ENCODE measurements around the gene ZNF385C. TPM values are rescaled to one million over a fixed set of nuclear protein-coding genes. Genes with fewer than 3 reads are reported as not detected.

The ZNF385C gene
- polyA plus RNA-seq, 1 donor (not counting 4 experiments of a cell fraction or from before 2014, with no cell fraction given): 0.09 TPM

DNA sequence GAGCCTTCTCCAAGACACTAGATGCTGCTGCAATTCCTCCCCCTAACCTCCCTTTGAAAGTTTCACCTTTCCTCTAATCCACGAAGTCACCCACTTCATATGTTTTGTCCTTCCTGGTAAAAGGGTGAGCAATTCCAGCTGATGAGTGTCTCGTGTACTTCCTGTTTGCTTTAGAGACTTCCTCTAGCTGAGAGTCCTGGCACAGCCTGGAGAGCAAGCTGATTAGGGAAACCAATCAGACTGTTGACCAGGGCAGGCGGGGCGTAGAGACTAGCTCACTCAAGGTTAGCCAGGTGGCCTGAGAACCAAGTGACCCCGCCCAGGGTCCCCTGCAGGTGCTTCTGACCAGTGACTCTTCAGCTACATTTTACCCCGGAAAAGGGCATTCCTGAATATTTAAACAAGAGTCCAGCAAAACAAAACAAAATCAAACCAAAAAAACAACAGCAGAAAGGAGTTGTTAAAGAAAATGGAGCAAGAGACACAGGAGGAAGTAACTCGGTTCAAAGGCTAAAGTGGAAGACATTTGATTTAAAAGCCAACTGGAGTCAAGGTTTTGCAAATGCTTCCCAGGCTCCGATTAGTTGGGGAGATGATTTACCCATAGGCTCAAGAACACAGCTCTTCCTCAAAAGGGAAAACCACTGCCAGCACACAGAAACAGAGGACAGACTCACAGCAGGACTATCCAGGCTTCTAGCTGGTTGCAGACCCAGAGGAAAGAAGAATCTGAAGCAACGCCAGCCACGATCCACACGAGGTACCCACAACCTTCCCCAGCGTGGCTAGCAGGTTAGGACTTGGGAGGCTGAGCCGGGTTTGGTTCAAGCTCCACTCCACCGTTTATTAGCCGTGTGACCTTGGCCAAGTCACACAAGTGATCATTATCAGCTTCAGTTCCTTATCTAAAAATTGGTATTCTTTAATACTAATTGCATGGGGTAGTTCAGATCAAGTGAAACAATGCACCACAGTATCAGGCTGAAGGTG, 37.7 kb upstream of the ZNF385C start:
- Histone ChIP-seq H4K20me1 (ENCODE audit: control insufficient read depth, extremely low read depth, insufficient read depth, low read length) (peaks cover 26% of the 10 kb centered on the region), H3K9ac (ENCODE audit: control insufficient read depth, extremely low read depth, insufficient read depth, low read length) (no peak overlapping the region), H3K4me2 (ENCODE audit: control insufficient read depth, extremely low read depth, insufficient read depth, low read depth, low read length) (no peak overlapping the region), H3K4me1 (ENCODE audit: control insufficient read depth, extremely low read depth, insufficient read depth, low read length) (peaks cover 21% of the 10 kb centered on the region), H3K36me3 (ENCODE audit: control insufficient read depth in 2 of 2, extremely low read depth in 1 of 2, insufficient read depth in 2 of 2, low read length in 2 of 2) (peaks cover 16 to 30% of the 10 kb centered on the region in 2 experiments), H3K27ac (ENCODE audit: control insufficient read depth, insufficient read depth, low read length) (peak overlapping the region; percentile 24), H3K79me2 (ENCODE audit: control insufficient read depth, insufficient read depth, low read length) (peaks cover 87% of the 10 kb centered on the region), H3K27me3 (ENCODE audit: control insufficient read depth, extremely low read depth, insufficient read depth, low read length) (no peaks in the 10 kb centered on the region), H2AFZ (ENCODE audit: control insufficient read depth, low read length) (no peak overlapping the region), H3K9me3 (ENCODE audit: control insufficient read depth, low read depth, low read length) (no peaks in the 10 kb centered on the region), H3K4me3 (ENCODE audit: control insufficient read depth in 2 of 3, extremely low read depth in 1 of 3, insufficient read depth in 2 of 3, low read depth in 1 of 3, low read length in 3 of 3) (no peak overlapping the region), H3K9me1 (ENCODE audit: control insufficient read depth, extremely low read depth, insufficient read depth, low read length) (peaks cover 4% of the 10 kb centered on the region)
- TF ChIP-seq EZH2 (IDR thresholded peaks at IDR 0.05; ENCODE audit: low read length): no peak
- TF ChIP-seq, protein P1, sequence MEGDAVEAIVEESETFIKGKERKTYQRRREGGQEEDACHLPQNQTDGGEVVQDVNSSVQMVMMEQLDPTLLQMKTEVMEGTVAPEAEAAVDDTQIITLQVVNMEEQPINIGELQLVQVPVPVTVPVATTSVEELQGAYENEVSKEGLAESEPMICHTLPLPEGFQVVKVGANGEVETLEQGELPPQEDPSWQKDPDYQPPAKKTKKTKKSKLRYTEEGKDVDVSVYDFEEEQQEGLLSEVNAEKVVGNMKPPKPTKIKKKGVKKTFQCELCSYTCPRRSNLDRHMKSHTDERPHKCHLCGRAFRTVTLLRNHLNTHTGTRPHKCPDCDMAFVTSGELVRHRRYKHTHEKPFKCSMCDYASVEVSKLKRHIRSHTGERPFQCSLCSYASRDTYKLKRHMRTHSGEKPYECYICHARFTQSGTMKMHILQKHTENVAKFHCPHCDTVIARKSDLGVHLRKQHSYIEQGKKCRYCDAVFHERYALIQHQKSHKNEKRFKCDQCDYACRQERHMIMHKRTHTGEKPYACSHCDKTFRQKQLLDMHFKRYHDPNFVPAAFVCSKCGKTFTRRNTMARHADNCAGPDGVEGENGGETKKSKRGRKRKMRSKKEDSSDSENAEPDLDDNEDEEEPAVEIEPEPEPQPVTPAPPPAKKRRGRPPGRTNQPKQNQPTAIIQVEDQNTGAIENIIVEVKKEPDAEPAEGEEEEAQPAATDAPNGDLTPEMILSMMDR (optimal IDR thresholded peaks at IDR 0.05 in 1 of 3, IDR thresholded peaks at IDR 0.05 in 1 of 3, conservative IDR thresholded peaks at IDR 0.05 in 1 of 3; ENCODE audit: extremely low read depth in 1 of 3, insufficient read depth in 2 of 3, low read length in 3 of 3): no peak
- FAIRE-seq (peak; percentile 67), DNase-seq (ENCODE audit: low read depth, low spot score) (no peak)
- dilution Hi-C loops (cut with MboI; ENCODE audit: extremely low pct_ligation_motif_present, low sequenced_read_pairs): no loop called here

DNA sequence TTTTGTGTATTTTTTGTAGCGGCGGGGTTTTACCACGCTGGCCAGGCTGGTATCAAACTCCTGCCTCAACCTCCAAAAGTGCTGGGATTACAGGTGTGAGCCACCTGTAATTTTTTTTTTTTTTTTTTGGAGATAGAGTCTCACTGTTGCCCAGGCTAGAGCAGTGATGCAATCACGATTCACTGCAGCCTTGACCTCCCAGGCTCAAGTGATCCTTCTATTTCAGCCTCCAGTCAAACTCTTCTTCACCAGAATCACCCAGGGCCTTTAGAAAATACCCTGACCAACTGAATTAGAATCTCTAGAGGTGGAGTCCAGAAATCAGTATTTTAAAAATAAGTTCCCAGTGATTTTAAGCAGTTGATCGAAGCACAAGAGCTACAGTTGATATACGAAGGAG, 36.9 kb upstream of the ZNF385C start:
- no peaks in the 10 kb centered on the region for H3K9me3 ChIP-seq (ENCODE audit: control insufficient read depth, low read depth, low read length)
- H3K9me1 ChIP-seq (ENCODE audit: control insufficient read depth, extremely low read depth, insufficient read depth, low read length): peaks cover 4% of the 10 kb centered on the region
- no peak overlapping the region for H3K4me2 ChIP-seq (ENCODE audit: control insufficient read depth, extremely low read depth, insufficient read depth, low read depth, low read length)
- no peaks in the 10 kb centered on the region for H3K27me3 ChIP-seq (ENCODE audit: control insufficient read depth, extremely low read depth, insufficient read depth, low read length)
- FAIRE-seq (no peak), DNase-seq (ENCODE audit: low read depth, low spot score) (no peak)
- peak overlapping the region; percentile 24 for H3K27ac ChIP-seq (ENCODE audit: control insufficient read depth, insufficient read depth, low read length)
- no peak overlapping the region for H3K9ac ChIP-seq (ENCODE audit: control insufficient read depth, extremely low read depth, insufficient read depth, low read length)
- TF ChIP-seq, protein P1 (optimal IDR thresholded peaks at IDR 0.05 in 1 of 3, IDR thresholded peaks at IDR 0.05 in 1 of 3, conservative IDR thresholded peaks at IDR 0.05 in 1 of 3; ENCODE audit: extremely low read depth in 1 of 3, insufficient read depth in 2 of 3, low read length in 3 of 3): no peak
- no peak for TF ChIP-seq EZH2 (IDR thresholded peaks at IDR 0.05; ENCODE audit: low read length)
- no peak overlapping the region for H2AFZ ChIP-seq (ENCODE audit: control insufficient read depth, low read length)
- peaks cover 89% of the 10 kb centered on the region for H3K79me2 ChIP-seq (ENCODE audit: control insufficient read depth, insufficient read depth, low read length)
- no peak overlapping the region for H3K4me3 ChIP-seq (ENCODE audit: control insufficient read depth in 2 of 3, extremely low read depth in 1 of 3, insufficient read depth in 2 of 3, low read depth in 1 of 3, low read length in 3 of 3)
- dilution Hi-C loops (cut with MboI; ENCODE audit: extremely low pct_ligation_motif_present, low sequenced_read_pairs): no loop called here
- H3K4me1 ChIP-seq (ENCODE audit: control insufficient read depth, extremely low read depth, insufficient read depth, low read length): peaks cover 21% of the 10 kb centered on the region
- H4K20me1 ChIP-seq (ENCODE audit: control insufficient read depth, extremely low read depth, insufficient read depth, low read length): peaks cover 31% of the 10 kb centered on the region
- peaks cover 20 to 38% of the 10 kb centered on the region in 2 experiments for H3K36me3 ChIP-seq (ENCODE audit: control insufficient read depth in 2 of 2, extremely low read depth in 1 of 2, insufficient read depth in 2 of 2, low read length in 2 of 2)
